Activated T-helper 17 cell treated with anti-CD3 and anti-CD28 coated beads, Interleukin-2, amount 50 U/mL, for 72 hours (primary cell): ENCODE data around the gene PFDN6. TPM values are rescaled to one million over a fixed set of nuclear protein-coding genes. Genes with fewer than 3 reads are reported as not detected.

Source experiments
- ATAC-seq: fragments of 150-1000 bp; cut with Tn5 transposase; replicated peaks from 2 replicates; pipeline ENCODE4 v1.10.0; 2021; ENCODE audit warnings: mild to moderate bottlenecking, moderate library complexity
- H3K27ac Mint-ChIP-seq: one replicate; pipeline ENCODE4 v1.8.0; 2022; ENCODE audit warnings: mixed read lengths
- H3K27me3 Mint-ChIP-seq: one replicate; pipeline ENCODE4 v1.8.0; 2022; ENCODE audit warnings: mixed read lengths
- H3K36me3 Mint-ChIP-seq: one replicate; pipeline ENCODE4 v1.8.0; 2022; ENCODE audit warnings: low read depth, mild to moderate bottlenecking, mixed read lengths
- H3K4me1 Mint-ChIP-seq: one replicate; pipeline ENCODE4 v1.8.0; 2022; ENCODE audit warnings: mixed read lengths
- H3K4me3 Mint-ChIP-seq: one replicate; pipeline ENCODE4 v1.8.0; 2022; ENCODE audit warnings: mild to moderate bottlenecking, mixed read lengths
- H3K9me3 Mint-ChIP-seq: one replicate; pipeline ENCODE4 v1.8.0; 2022; ENCODE audit warnings: mixed read lengths
- total RNA-seq, 2 donors: library from RNA; stranded (reverse); gene quantifications; one replicate each; pipeline ENCODE4 v1.2.3, GENCODE V29; 2022

Gene PFDN6
- total RNA-seq, 2 donors from 2014 or later: 57.9 to 81.2 TPM

GRCh38 chr6:33330736-33331135 lies 41.3 kb downstream of the PFDN6 start:
- Mint-ChIP-seq H3K27ac (no peak overlapping the region), H3K4me3 (no peak overlapping the region), H3K36me3 (no peaks in the 10 kb centered on the region), H3K27me3 (no peaks in the 10 kb centered on the region), H3K9me3 (no peaks in the 10 kb centered on the region), H3K4me1 (no peaks in the 10 kb centered on the region)
- ATAC-seq: no peak

DNA sequence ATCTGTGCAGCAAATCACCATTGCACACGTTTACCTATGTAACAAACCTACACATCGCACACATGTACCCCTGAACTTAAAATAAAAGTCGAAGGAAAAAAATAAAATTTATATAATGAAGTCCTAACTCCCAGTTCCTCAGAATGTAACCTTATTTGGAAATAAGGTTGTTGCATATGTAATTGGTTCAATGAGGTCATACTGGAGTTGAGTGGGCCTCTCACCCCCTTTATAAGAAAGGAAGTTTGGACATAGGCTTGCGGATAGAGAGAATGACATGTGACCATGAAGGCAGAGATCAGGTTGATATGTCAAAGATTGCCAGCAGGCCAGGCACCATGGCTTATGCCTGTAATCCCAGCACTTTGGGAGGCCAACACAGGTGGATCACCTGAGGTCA lies 44.3 kb downstream of the PFDN6 start:
- H3K36me3 Mint-ChIP-seq: no peaks in the 10 kb centered on the region
- no peak overlapping the region for H3K4me3 Mint-ChIP-seq
- H3K4me1 Mint-ChIP-seq: no peaks in the 10 kb centered on the region
- no peaks in the 10 kb centered on the region for H3K9me3 Mint-ChIP-seq
- no peak overlapping the region for H3K27ac Mint-ChIP-seq
- no peak for ATAC-seq
- no peaks in the 10 kb centered on the region for H3K27me3 Mint-ChIP-seq

GRCh38 chr6:33335916-33336315 lies 46.5 kb downstream of the PFDN6 start:
- Mint-ChIP-seq H3K4me1 (no peaks in the 10 kb centered on the region), H3K4me3 (no peak overlapping the region), H3K9me3 (no peaks in the 10 kb centered on the region), H3K27me3 (no peaks in the 10 kb centered on the region), H3K27ac (no peak overlapping the region), H3K36me3 (no peaks in the 10 kb centered on the region)
- no peak for ATAC-seq

- Mint-ChIP-seq H3K27me3 (no peaks in the 10 kb centered on the region), H3K4me1 (no peaks in the 10 kb centered on the region), H3K27ac (no peak overlapping the region), H3K36me3 (no peaks in the 10 kb centered on the region), H3K9me3 (no peaks in the 10 kb centered on the region), H3K4me3 (no peak overlapping the region)
- ATAC-seq: no peak
Observed at GRCh38 chr6:33336495-33336894, 47.1 kb downstream of the PFDN6 start.

GRCh38 chr6:33339193-33339592 lies 49.8 kb downstream of the PFDN6 start:
- H3K36me3 Mint-ChIP-seq: no peaks in the 10 kb centered on the region
- H3K4me1 Mint-ChIP-seq: no peaks in the 10 kb centered on the region
- no peaks in the 10 kb centered on the region for H3K27me3 Mint-ChIP-seq
- no peak overlapping the region for H3K27ac Mint-ChIP-seq
- H3K9me3 Mint-ChIP-seq: no peaks in the 10 kb centered on the region
- no peak overlapping the region for H3K4me3 Mint-ChIP-seq
- ATAC-seq: no peak

Other genes starting within 250 kb of the PFDN6 start
- gene HLA-DPA1, start 216.0 kb upstream of the PFDN6 start, total RNA-seq: 100 to 1,000 TPM in 1 of 2 donors, 10 to 100 TPM in 1; 40.5 to 136 TPM
- gene HLA-DPB1, start 213.6 kb upstream of the PFDN6 start, total RNA-seq: 10 to 100 TPM; 21.4 to 69.1 TPM
- 1 to 10 TPM; 1.2 to 3.3 TPM for gene COL11A2, start 97.1 kb upstream of the PFDN6 start, total RNA-seq
- gene RXRB, start 88.9 kb upstream of the PFDN6 start, total RNA-seq: 10 to 100 TPM; 31.0 to 68.7 TPM
- gene SLC39A7, start 88.7 kb upstream of the PFDN6 start, total RNA-seq: 10 to 100 TPM; 50.5 to 65.0 TPM
- 10 to 100 TPM in 1 of 2 donors, 1 to 10 TPM in 1; 3.4 to 13.1 TPM for gene HSD17B8, start 84.9 kb upstream of the PFDN6 start, total RNA-seq
- 10 to 100 TPM; 22.7 to 25.1 TPM for gene RING1, start 81.1 kb upstream of the PFDN6 start, total RNA-seq
- gene VPS52, start 17.7 kb upstream of the PFDN6 start, total RNA-seq: 10 to 100 TPM; 42.5 to 43.2 TPM
- gene RPS18, start 17.5 kb upstream of the PFDN6 start, total RNA-seq: 1,000 to 10,000 TPM; 3,349 to 4,633 TPM
- 1 to 10 TPM; 4.0 to 5.8 TPM for gene B3GALT4, start 12.5 kb upstream of the PFDN6 start, total RNA-seq
- 10 to 100 TPM; 51.2 to 98.7 TPM for gene WDR46, start 362 bp upstream of the PFDN6 start, total RNA-seq
- 10 to 100 TPM; 37.7 to 73.4 TPM for gene RGL2, start 9.3 kb downstream of the PFDN6 start, total RNA-seq
- gene TAPBP, start 24.5 kb downstream of the PFDN6 start, total RNA-seq: 100 to 1,000 TPM; 176 to 194 TPM
- gene ZBTB22, start 28.1 kb downstream of the PFDN6 start, total RNA-seq: 10 to 100 TPM in 1 of 2 donors, 1 to 10 TPM in 1; 6.9 to 20.0 TPM
- gene DAXX, start 33.4 kb downstream of the PFDN6 start, total RNA-seq: 10 to 100 TPM; 62.2 to 77.3 TPM
- 100 to 1,000 TPM; 101 to 108 TPM for gene KIFC1, start 102.2 kb downstream of the PFDN6 start, total RNA-seq
- gene PHF1, start 121.4 kb downstream of the PFDN6 start, total RNA-seq: 100 to 1,000 TPM in 1 of 2 donors, 10 to 100 TPM in 1; 27.2 to 133 TPM
- gene CUTA, start 128.5 kb downstream of the PFDN6 start, total RNA-seq: 100 to 1,000 TPM; 163 to 248 TPM
- gene SYNGAP1, start 130.5 kb downstream of the PFDN6 start, total RNA-seq: 100 to 1,000 TPM in 1 of 2 donors, 10 to 100 TPM in 1; 43.2 to 156 TPM
- gene ZBTB9, start 165.0 kb downstream of the PFDN6 start, total RNA-seq: 10 to 100 TPM; 11.6 to 12.5 TPM